C4-2B (cell line): Measurements from ENCODE around the gene SORCS2.

Source experiments
- ZFX ChIP-seq: fragments of 450-650 bp; IDR thresholded peaks from 2 replicates; pipeline ENCODE4 v1.6.1; 2017
- TF ChIP-seq, protein P1 (sequence below): fragments of 450-650 bp; conservative IDR thresholded peaks from 2 replicates; pipeline ENCODE4 v1.5.1; 2017; ENCODE audit warnings: mild to moderate bottlenecking

DNA sequence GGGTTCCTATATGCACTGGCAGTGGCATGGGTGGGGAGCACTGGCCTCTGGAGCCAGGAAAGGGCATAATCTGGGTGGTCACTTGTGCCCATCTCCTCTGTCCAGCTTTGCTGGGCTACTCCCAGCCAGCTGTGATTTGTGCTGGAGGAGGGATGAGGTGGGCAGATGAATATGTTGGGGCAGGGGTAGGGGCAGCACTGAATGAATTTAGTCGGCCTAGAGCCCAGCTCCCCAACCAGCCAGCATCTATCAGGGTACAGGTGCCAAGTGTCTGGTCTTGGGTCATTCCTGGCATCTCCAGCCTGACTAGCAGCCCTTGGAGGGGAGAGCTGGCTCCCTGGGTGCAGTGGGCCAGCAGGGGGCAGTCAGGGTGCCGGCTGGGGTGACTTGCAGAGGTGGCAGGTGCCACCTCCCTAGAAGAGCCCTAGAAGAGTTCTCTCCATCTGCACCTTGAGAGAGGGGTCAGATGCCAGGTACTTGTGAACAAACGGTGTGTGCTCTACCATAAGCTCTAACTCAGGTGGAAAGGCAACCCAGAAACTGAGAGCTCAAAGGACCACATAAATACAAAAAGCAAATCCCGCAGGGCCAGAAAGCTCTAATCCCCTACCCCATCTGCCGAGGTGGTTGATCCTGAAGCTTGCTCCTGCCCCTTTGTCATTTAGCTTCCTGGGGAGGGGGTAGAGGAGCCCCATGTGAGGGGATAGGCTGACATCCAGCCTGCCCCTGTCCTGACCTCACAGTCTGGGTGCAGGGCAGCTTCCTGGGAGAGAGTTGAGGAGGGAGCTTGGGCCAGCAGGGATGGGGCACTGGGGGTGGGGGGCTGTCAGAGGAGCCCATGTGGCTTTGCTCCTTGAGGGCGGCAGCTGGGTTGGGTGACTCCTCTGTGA, 2.2 kb downstream of the SORCS2 start:
- TF ChIP-seq, protein P1, sequence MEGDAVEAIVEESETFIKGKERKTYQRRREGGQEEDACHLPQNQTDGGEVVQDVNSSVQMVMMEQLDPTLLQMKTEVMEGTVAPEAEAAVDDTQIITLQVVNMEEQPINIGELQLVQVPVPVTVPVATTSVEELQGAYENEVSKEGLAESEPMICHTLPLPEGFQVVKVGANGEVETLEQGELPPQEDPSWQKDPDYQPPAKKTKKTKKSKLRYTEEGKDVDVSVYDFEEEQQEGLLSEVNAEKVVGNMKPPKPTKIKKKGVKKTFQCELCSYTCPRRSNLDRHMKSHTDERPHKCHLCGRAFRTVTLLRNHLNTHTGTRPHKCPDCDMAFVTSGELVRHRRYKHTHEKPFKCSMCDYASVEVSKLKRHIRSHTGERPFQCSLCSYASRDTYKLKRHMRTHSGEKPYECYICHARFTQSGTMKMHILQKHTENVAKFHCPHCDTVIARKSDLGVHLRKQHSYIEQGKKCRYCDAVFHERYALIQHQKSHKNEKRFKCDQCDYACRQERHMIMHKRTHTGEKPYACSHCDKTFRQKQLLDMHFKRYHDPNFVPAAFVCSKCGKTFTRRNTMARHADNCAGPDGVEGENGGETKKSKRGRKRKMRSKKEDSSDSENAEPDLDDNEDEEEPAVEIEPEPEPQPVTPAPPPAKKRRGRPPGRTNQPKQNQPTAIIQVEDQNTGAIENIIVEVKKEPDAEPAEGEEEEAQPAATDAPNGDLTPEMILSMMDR: no peak; the same call in 1 of the 2 replicates
- no peak for TF ChIP-seq ZFX
